Measurements from ENCODE around the gene KMT2B. TPM values are rescaled to one million over a fixed set of nuclear protein-coding genes. Genes with fewer than 3 reads are reported as not detected.

The KMT2B gene
- total and polyA plus RNA-seq, 2 donors (not counting 1 experiment from before 2014, with no cell fraction given) = 85.6 to 96.9 TPM

DNA sequence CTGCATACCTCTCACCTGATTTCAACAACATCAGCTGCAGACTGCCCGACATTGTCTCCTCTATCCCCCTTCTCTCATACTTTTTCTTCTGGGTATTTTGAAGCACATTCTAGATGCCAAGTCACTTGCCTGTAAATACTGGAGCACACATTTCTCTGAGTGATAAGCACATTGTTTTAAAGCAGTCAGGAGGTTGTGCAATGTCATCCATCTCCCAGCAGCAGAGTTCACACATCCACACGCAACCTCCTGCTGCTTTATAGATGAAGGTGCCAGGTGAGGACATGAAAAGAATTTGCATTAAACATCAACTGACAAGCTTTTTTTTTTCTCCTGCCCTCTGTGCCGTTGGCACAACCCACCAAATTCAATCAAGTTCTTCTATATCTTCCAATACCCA is 46.0 kb upstream of the KMT2B start:
- Mint-ChIP-seq H3K4me1 (peaks cover 7% of the 10 kb centered on the region), H3K27ac (no peak overlapping the region), H3K9me3 (ENCODE audit: insufficient read depth) (no peaks in the 10 kb centered on the region), H3K4me3 (no peak overlapping the region), H3K27me3 (peaks cover 30% of the 10 kb centered on the region)
- peaks cover 8 to 9% of the 10 kb centered on the region in 2 donors for H3K4me1 ChIP-seq (ENCODE audit: control insufficient read depth in 2 of 2, insufficient read depth in 2 of 2, low read length in 2 of 2)
- H3K9ac ChIP-seq (ENCODE audit: low read length) = no peak overlapping the region
- intact Hi-C loops (cut with micrococcal nuclease) = no loop called here
- no peaks in the 10 kb centered on the region for H4K20me1 ChIP-seq (ENCODE audit: control insufficient read depth, insufficient read depth, low read length, poor library complexity, severe bottlenecking)
- H3K27ac ChIP-seq (ENCODE audit: low read length in 2 of 2) = no peak overlapping the region
- H3K27me3 ChIP-seq (replicated peaks in 1 of 4; ENCODE audit: control extremely low read depth in 1 of 4, control insufficient read depth in 3 of 4, insufficient read depth in 4 of 4, low read length in 3 of 4) = peaks cover 0 to 37% (median 13%) of the 10 kb centered on the region in 4 experiments
- ChIA-PET POLR2A (no interaction called here), CTCF (no interaction called here)
- no peaks in the 10 kb centered on the region for H3K79me2 ChIP-seq (ENCODE audit: control insufficient read depth, insufficient read depth, low read length)
- no peak overlapping the region for H3K4me2 ChIP-seq (replicated peaks; ENCODE audit: low read depth, low read length, poor library complexity, severe bottlenecking)
- no peaks in the 10 kb centered on the region for H3K36me3 ChIP-seq (replicated peaks in 1 of 2; ENCODE audit: control extremely low read depth in 1 of 2, control insufficient read depth in 1 of 2, extremely low read depth in 1 of 2, insufficient read depth in 2 of 2, low read length in 1 of 2)
- ATAC-seq (ENCODE audit: low read depth) = no peak
- no peak for TF ChIP-seq EZH2 (IDR thresholded peaks at IDR 0.05; ENCODE audit: borderline replicate concordance, insufficient read depth, low read depth, low read length, poor library complexity, severe bottlenecking)
- TF ChIP-seq, protein P1, sequence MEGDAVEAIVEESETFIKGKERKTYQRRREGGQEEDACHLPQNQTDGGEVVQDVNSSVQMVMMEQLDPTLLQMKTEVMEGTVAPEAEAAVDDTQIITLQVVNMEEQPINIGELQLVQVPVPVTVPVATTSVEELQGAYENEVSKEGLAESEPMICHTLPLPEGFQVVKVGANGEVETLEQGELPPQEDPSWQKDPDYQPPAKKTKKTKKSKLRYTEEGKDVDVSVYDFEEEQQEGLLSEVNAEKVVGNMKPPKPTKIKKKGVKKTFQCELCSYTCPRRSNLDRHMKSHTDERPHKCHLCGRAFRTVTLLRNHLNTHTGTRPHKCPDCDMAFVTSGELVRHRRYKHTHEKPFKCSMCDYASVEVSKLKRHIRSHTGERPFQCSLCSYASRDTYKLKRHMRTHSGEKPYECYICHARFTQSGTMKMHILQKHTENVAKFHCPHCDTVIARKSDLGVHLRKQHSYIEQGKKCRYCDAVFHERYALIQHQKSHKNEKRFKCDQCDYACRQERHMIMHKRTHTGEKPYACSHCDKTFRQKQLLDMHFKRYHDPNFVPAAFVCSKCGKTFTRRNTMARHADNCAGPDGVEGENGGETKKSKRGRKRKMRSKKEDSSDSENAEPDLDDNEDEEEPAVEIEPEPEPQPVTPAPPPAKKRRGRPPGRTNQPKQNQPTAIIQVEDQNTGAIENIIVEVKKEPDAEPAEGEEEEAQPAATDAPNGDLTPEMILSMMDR (IDR thresholded peaks at IDR 0.05) = no peak
- DNase-seq = no peak
- peaks cover 0 to 11% (median 0%) of the 10 kb centered on the region in 3 donors for H3K9me3 ChIP-seq (ENCODE audit: control extremely low read depth in 1 of 3, control insufficient read depth in 2 of 3, insufficient read depth in 1 of 3, low read length in 2 of 3)
- no peak overlapping the region for H3K4me3 ChIP-seq (ENCODE audit: control extremely low read depth in 1 of 5, extremely low read depth in 1 of 5, insufficient read depth in 1 of 5, low read depth in 2 of 5, low read length in 4 of 5)
- H2AFZ ChIP-seq (ENCODE audit: insufficient read depth, low read depth, low read length, poor library complexity, severe bottlenecking) = no peak overlapping the region
- WGBS (ENCODE audit: insufficient coverage) = 83% methylated on average over 1 of the region's 3 CpGs

DNA sequence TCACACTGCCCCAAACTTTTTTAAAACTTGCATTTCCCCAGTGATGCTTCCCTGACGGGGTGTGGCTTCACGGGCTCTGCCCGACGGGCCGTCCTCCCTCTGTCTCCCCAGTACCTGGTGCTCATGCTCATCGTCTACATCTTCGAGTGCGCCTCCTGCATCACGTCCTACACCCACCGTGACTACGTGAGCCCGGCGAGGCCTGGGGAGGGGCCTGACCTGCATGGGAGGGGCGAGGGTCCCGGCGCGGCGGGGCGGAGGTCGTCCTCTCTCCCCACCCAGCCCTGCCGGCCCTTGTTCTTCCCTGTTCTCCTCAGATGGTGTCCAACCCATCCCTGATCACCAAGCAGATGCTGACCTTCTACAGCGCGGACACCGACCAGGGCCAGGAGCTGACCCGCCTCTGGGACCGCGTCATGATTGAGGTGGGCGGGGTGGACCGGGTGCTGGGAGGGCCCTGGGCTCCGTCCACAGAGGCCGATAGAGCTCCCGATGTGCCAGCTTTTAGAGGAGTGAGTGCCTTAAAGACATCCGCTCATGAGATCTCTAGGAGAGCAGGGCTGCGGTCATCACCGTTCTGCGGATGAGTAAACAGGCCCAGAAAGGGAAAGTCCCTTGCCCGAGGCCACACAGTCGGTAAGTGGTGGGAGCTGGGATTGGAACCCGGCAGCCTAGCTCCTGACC is 44.5 kb upstream of the KMT2B start:
- TF ChIP-seq, protein P1 (IDR thresholded peaks at IDR 0.05) = no peak
- no peak for TF ChIP-seq EZH2 (IDR thresholded peaks at IDR 0.05; ENCODE audit: borderline replicate concordance, insufficient read depth, low read depth, low read length, poor library complexity, severe bottlenecking)
- Histone ChIP-seq H3K27ac (ENCODE audit: low read length in 2 of 2) (no peak overlapping the region), H2AFZ (ENCODE audit: insufficient read depth, low read depth, low read length, poor library complexity, severe bottlenecking) (peak overlapping the region; percentile 85), H3K4me2 (replicated peaks; ENCODE audit: low read depth, low read length, poor library complexity, severe bottlenecking) (peak overlapping the region; percentile 78), H4K20me1 (ENCODE audit: control insufficient read depth, insufficient read depth, low read length, poor library complexity, severe bottlenecking) (no peaks in the 10 kb centered on the region), H3K4me3 (ENCODE audit: control extremely low read depth in 1 of 5, extremely low read depth in 1 of 5, insufficient read depth in 1 of 5, low read depth in 2 of 5, low read length in 4 of 5) (peak overlapping the region in 4 of 5 experiments; percentile 38 to 63 (median 44)), H3K36me3 (replicated peaks in 1 of 2; ENCODE audit: control extremely low read depth in 1 of 2, control insufficient read depth in 1 of 2, extremely low read depth in 1 of 2, insufficient read depth in 2 of 2, low read length in 1 of 2) (no peaks in the 10 kb centered on the region), H3K4me1 (ENCODE audit: control insufficient read depth in 2 of 2, insufficient read depth in 2 of 2, low read length in 2 of 2) (peaks cover 8 to 9% of the 10 kb centered on the region in 2 donors), H3K79me2 (ENCODE audit: control insufficient read depth, insufficient read depth, low read length) (no peaks in the 10 kb centered on the region), H3K9me3 (ENCODE audit: control extremely low read depth in 1 of 3, control insufficient read depth in 2 of 3, insufficient read depth in 1 of 3, low read length in 2 of 3) (peaks cover 0 to 11% (median 0%) of the 10 kb centered on the region in 3 donors), H3K27me3 (replicated peaks in 1 of 4; ENCODE audit: control extremely low read depth in 1 of 4, control insufficient read depth in 3 of 4, insufficient read depth in 4 of 4, low read length in 3 of 4) (peaks cover 0 to 37% (median 13%) of the 10 kb centered on the region in 4 experiments), H3K9ac (ENCODE audit: low read length) (peak overlapping the region; percentile 55)
- POLR2A ChIA-PET = no interaction called here
- H3K9me3 Mint-ChIP-seq (ENCODE audit: insufficient read depth) = no peaks in the 10 kb centered on the region
- no peak overlapping the region for H3K27ac Mint-ChIP-seq
- peak overlapping the region; percentile 81 for H3K4me3 Mint-ChIP-seq
- peaks cover 7% of the 10 kb centered on the region for H3K4me1 Mint-ChIP-seq
- 6% methylated on average over 36 of the region's 39 CpGs for WGBS (ENCODE audit: insufficient coverage)
- ATAC-seq (ENCODE audit: low read depth) = peak; percentile 66
- DNase-seq = peak; percentile 39
- H3K27me3 Mint-ChIP-seq = peaks cover 30% of the 10 kb centered on the region
- CTCF ChIA-PET = interaction anchor here (0.8 kb wide), 1 partner anchor 25 kb away, joined by 3 read pairs; the partner anchor contains the start of gene COX6B1
- intact Hi-C loops (cut with micrococcal nuclease) = no loop called here
